Vein endothelial cell (primary cell): Measurements from ENCODE around the gene NUDT12. TPM values are rescaled to one million over a fixed set of nuclear protein-coding genes. Genes with fewer than 3 reads are reported as not detected.

ENCODE experiments used
- total RNA-seq: library from RNA; depleted of rRNA; stranded (reverse); fragments of >200 nt; gene quantifications from 2 replicates; pipeline ENCODE4 v1.2.3, GENCODE V29; 2012

NUDT12 gene
- 3.6 and 4.5 TPM in 2 replicates for total RNA-seq

GRCh38 chr5:103562453-103563157, at the start of gene NUDT12:
NUDT12 (minus strand) TSS chr5:103562789; CDS start chr5:103560248, 2,541 bp downstream.

